ENCODE measurements around the gene CDC42EP3. TPM values are rescaled to one million over a fixed set of nuclear protein-coding genes. Genes with fewer than 3 reads are reported as not detected.

CDC42EP3 gene
- polyA plus RNA-seq, 1 donor, result 49.6 TPM

DNA sequence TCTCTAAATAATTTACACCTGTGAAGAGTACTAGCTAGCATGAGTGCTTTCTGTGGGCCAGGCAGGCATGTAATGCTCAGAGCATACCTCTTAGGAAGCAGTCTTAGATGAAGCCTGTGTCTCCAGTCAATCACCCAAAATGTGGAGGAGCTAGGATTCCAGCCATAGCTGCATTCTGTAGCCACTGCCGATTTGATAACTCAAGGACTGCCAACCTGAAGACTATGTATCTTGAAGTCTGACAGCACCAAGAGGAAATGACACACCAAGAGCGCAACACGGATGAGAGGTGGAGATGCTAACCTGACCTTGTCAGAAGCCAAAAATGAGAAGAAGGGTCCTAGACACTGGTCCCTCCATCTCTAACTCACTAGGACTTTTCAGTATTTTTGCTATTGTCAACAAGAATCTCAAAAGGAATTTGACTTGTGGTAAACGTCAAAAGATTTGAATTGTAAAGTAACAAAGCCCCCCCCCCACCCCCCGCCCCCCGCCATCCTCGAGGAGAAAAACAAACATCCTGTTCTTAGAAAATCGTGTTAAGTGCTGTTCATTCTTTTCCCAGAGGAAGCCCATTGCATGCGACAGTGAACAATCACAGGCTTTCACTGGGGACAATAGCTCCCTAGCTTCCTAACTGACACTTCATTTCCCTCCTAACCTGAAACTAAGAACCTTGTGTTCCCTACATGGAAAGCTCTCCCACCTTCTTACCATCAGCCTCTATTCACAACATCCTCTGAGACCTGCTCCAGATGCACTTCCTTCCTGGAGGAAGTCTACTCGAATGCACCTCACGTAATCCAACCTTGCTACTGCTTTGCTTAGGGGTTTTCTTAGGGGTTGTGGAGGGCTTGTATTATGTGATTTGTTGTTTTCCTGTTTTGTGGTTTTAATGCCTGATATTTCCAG is 14.7 kb downstream of the CDC42EP3 start:
- no peak for DNase-seq

DNA sequence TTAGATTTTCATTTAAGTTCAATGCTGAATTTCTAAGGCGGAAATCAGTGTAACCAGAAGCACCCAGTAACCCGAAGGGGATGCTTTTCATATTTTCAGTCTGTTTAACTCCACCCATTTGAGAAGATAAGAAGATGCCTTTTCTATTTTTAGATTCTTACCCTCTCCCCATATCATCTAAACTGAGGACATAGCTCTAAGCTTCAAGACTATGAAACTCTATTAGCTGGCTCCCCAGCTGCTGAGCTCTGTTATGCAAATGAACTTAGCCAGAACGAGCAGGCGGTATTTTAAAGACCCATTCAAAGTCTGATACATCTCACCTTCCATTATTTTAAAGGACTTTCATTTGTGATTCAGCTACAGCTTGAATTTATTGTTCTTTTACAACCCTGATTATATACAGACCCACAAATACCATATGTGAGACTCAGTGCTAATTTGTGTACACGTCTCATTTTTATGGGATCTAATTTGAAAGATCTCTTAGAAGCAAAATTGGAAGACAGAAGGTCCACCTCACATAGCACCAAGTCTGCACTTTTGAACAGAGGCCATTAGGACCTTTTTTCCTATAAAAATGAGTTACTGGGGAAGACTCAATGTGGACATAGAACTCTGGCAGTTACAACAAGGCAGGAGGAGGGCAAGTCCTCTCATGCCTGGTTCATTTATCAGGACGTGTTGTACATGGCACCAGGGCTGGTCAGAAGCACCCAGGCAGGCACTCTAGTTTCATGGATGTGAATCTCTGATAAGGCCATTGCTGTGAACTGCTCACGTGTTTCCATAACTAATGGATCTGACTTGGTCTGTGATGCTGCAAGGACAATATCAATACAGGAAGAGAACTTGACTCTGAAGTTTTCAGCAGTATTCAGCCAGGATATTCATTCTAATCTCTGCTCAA is 16.3 kb downstream of the CDC42EP3 start:
- DNase-seq, result no peak

DNA sequence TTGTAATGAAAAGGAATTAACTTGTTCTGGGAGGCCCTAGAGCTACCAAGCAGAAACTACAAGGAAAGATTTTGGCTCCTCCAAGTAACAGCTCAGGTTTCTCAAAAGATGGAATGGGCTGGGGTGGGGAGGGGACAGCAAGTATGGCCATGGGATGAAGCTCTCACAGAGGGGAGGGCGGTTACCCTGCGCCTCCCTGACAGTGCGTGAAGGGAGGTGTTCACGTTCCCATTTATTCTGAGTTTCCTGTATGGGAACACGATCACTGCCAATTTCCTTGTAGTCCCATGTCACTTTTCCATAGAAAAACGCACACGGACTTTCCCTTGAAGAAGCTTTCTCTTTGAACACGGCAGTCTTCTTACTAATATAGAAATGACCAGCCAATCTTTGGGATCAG is 17.0 kb downstream of the CDC42EP3 start:
- DNase-seq, result no peak

DNA sequence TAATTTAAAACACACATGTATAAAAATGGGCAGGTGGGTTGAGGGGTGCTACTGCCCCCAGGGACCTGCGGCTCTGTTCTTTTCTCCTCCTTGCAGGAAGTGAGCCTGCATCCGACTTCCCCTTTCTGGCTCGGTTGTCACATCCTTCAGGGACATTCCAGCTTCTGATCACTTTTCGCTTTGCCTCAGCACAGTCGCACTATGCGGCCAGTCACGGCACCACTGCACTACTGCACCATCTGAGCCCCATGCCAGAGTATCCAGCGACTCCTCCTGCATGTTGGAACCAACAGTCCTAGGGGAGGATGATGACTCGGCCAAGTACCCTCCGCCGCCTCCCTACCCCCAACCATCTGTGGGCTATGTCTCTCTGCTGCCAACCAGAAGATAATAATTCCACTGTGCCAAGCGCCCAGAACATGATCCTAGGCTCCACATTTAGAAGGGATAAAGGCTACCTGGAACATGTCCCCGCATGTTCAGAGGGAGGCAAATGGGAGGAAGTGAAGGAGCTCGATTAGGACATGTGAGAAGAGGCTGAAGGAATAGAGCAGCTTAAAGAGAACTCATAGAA is 17.6 kb downstream of the CDC42EP3 start:
- no peak for DNase-seq

DNA sequence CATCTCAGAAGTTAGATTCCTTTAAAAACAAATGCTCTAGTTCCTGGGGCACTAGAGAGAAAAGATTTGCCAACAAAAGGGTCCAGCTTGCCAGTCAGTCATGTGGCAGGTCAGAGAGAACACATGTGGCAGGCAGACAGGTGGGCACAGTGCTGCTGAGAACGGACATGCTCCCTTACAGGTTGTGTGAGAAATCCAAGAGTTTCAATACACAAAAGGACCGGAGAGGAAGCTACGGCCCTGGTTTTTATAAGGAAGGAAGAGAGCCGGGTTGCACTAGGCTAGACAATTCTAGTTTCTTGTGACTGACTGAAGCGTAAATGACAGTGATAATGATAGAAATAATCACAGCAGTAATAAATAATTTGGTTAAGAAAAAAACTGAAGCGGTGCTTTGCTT is 18.3 kb downstream of the CDC42EP3 start:
- no peak for DNase-seq

DNA sequence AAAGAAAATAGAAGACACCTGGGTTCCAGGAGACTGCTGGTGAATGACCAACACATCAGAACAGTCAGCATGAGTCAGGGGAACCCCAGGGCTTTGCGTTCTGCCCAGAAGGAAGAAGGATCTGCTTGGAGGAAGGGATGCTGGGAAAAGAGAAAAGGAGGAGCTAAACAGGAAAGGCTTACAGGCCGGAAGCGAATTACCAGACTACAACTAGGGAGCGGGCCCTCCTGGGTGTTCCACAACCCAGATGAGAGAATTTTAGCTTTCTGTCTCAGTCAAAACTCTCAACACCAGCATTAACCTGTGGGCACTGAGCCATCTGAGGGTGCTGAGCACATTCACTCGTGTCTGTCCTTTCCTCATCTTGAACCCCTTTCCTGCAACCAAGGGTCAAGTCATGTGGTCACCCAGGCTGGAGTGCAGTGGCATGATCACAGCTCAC is 19.2 kb downstream of the CDC42EP3 start:
- DNase-seq, result no peak

DNA sequence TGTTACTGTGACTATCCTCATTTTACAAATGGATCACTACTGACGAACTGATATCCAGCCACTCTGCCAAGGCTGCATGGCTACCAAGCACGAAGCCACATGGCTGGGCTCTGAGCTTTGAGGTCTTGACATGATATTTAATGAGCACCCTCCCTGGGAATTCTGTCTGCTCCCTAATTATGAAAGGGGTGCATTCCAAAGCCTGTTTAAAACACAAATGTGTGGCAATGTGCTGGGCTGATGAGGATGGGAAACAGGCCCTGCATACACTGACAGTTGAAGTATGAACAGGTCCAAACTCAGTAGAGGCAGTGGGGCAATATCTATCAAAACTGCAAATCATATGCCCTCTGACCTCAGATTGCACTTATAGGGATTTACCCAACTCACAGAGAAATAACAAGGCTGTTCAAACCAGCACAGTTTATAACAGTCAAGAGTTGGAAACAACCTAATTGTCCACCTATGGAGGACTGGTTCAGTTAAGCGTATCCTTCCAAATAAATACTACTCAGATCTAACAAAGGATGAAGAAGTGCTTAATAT is 20.8 kb downstream of the CDC42EP3 start:
- no peak for DNase-seq

DNA sequence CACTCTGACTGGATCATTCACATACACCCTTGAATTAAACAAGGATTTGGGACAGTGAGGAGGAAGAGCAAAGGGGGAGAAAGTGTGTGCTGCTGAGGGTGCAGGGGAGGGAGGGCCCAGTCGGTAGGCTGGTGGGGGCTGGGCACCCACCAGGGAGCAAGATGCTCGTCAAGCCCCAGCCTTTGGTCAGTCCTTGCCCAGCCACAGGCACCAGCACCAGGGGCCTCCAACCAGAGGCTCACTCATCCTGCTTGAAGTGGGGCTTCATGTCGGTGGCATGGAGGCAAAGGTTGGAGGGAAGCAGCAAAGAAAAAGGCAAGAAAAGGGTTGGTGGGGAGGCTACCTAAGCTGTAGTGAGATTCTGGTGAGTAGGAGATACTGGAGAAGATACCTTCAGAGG is 21.9 kb downstream of the CDC42EP3 start:
- DNase-seq, result no peak

DNA sequence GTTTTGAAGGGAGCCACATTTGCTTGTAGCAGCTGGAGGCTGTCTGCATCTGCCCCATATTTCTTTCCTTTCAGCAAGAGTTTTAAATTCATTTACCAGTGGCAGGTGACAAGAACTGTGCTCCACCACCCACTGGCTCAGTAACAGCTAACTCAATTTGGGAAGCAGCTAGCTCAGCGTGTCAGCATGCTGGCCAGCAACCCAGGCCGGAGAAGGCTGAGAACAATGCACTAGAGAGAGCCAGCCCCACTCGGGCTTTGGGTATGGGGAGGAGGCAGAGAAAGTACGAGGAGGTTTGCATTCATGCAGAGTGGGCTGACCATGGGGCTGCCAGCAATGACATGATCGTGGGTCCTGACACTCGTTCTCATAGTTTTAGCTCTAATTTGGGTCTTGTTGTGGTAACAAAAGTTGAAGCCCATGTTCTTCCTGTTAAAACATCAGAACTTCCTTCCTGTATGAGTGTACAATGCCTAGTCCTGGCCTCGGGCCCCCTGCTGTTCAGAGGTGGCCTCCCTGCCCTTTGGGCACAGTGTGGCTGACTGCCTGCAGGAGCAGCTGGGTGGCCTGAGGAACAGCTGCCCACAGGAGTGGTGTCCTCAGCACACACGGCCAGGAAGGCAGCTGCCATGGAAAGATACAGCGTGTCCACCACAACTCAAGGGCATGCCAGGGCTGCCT is 23.0 kb downstream of the CDC42EP3 start:
- no peak for DNase-seq

DNA sequence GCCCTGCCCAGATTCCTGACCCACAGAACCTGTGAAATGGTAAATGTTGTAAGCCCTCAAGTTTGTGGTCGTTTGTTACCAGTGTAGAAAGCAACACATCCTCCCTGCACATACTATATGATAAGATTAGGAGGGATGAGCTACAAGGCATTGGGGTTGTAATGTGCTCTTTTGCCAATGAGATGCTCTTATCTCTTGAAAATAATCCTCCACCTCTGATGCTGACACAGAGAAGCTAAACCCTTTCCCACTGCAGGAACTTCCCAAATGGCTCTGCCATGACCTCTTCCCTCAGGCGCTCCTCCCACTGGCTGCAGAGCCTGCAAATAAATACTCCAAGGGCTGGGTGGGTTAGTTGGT is 23.5 kb downstream of the CDC42EP3 start:
- no peak for DNase-seq

DNA sequence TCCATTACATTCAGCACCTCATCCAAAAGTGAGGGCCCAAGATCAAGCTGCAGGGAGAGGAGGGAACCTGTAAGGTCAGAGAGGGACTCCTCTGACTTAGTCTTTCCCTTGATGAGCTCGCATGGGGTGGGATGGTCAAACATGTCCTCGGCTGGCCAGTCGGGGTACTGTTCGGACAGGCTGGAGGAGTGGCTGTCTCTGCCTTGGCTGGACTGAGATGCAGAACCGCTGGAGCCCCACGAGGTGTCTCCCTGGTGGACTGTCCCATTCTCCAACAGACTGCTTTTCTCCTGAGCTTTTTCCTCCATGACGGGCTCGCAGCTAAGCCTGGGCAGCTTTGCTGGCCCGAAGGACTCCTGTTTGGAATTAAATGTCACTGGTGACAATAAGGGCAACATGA is 25.6 kb downstream of the CDC42EP3 start:
- no peak for DNase-seq

DNA sequence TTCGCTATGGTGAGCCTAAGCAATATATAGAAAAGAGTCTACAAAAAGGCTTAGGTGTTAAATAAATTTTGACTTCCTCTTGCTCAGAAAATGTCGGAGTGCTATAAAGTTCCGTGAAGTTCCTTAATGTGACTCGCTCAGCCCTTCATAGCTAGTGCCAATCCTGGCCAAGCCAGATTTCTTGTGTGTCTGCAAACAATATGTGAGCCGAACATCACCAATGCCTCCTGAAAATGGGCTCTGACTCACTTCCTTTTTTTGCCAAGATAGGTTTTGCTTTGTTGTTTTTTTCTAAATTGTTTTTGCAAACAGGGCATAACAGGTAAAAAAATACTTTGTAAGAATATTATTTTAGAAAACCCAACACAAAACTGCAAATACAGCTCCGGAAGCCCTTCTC is 26.1 kb downstream of the CDC42EP3 start:
- DNase-seq, result no peak

DNA sequence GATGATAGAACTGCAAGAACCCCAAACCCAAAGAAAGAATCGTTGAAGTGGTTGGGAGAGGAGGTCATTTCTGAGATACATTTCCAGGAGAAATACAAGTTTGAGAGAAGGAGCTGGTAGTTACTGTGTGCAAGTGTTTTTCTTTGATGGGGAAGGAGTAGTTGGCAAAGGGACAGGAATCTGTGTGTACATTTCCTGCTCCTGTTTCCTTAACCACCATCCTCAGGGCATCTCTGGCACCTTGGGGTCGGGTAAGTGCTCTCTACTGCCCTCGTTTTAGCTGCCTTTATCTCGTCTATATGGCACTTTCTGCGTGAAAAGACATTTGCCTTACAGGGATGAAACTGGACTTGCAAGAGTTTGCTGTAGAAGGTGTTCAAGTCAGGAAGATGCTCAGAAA is 27.3 kb downstream of the CDC42EP3 start:
- DNase-seq, result no peak

DNA sequence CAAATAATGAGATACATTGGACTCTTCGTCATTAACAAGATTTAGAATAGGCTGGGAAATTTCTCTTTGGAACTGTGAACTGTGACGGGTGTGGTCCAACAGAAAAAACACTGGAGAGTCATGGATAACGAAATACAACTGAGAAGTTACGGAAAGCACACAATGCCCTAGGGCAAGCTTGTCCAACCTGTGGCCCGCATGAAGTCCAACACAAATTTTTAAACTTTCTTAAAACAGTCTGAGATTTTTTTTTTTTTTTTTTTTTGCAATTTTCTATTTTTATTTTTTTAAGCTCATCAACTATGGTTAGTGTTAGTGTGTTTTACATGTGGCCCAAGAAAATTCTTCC is 27.7 kb downstream of the CDC42EP3 start:
- DNase-seq, result no peak

DNA sequence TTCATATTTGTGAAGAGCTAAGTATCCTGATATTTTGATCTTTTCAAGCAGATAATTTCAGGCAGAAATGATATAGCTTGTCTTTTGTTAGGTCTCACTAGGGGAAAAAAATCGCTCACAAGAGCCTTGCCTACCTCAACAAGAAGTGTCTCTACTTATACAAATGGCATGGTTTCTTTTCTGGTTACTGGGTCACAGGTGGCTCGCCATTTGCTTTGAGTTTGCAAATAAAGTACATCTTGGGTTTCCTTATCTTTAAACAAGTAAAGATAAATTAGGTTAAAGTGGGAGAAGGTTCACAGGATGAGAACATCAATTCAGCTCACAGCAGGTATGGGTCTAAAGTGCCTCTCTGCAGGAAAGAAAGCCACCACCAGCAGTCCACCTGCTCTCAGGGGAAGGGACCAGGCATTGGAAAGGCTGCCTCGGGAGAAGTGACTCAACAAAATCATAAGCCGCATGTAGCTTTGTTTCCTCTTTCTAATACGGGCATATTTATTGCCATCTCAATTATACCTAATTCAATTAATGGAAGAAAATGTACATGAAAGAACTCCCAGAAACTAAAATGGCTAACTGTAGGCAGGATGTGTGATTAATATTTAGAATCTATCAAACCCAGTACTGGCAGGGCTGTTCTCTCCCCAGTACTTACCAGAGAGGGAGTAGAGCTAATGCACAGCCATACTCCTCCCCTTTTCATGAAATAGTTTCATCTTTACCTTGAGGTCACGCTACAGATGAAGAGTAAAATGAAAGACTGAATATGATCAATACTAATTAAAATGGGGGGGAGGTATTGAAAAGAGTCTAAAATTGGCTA is 28.3 kb downstream of the CDC42EP3 start:
- no peak for DNase-seq

DNA sequence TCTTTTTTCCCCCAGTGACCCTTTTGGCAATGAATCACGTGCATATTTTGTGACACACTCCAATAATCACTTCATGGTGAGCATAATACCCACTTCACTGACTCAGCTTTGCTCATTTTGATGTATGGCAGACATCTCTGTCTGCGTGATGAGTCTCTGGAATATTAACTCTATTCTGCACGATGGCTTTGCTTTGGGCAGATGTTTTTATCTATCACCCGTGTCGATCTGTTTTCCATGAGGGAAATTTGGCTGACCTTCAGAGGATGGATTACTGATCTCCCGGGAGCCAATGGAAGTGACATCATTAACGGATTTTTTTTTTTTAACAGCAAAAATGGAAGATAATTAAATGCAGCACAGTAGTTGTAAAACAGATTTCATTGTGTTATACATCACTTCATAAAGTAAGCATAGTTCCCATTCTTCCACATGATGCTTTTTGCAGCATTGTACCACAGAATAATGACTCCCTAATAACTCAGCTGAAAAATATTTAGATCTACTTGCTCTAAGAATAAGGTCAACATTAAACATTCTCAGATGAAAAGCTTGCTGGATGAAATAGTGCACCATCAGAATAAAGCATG is 29.8 kb downstream of the CDC42EP3 start:
- peak; percentile 33 for DNase-seq

DNA sequence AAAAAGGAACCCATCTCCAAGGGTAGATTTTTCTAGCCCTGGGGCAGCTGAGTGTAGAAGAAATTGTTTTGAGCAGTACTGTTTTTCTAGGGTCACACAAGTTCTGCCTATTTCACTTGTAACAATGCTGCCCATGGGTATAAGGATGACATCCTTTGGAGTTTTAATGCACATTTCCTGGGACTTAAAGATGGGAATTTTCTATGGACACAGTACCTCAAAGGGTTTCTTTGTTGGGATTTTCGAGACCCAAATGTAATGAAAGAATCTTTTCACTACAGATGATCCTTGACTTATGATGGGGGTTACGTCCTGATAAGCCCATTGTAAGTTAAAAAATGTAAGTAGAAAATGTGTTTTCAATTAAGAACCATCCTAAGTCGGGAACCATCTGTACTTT is 31.8 kb downstream of the CDC42EP3 start:
- no peak for DNase-seq

DNA sequence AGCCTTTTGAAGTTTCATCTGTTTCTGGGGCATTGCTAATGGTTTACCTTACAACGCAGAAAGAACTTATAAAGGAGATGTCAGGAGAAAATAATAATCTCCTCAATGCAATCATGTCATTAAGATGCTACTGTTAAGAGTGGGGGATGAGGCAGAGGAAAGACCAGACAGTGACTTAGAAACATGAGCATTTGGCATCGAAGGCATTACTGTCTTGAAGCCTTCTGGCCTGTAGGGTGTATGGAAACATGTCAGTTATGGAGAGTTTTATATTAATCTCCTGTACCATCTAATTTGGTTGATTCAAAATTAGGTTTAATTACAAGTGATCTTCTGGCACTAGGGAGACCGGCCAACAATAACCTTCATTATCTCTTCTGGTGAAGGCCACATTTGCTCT is 32.5 kb downstream of the CDC42EP3 start:
- no peak for DNase-seq

DNA sequence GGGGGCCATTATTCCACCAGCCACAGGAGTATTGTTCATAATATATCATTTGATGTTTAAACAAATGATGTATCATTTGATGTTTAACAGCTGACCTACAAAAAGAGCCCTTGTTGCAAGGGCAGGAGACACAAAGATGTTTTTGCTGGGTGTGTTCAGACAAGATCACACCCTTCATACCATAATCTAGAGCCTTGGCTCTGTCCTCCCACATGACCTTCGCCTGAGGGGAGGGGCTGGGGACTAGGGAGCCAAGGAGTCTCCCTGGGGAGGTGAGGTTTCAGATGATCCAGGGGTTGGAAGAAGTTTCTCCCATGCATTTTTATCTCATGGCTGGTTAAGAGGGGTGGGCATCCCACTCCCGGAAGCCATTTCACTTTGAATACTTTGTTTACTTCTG is 33.5 kb downstream of the CDC42EP3 start:
- DNase-seq, result no peak

DNA sequence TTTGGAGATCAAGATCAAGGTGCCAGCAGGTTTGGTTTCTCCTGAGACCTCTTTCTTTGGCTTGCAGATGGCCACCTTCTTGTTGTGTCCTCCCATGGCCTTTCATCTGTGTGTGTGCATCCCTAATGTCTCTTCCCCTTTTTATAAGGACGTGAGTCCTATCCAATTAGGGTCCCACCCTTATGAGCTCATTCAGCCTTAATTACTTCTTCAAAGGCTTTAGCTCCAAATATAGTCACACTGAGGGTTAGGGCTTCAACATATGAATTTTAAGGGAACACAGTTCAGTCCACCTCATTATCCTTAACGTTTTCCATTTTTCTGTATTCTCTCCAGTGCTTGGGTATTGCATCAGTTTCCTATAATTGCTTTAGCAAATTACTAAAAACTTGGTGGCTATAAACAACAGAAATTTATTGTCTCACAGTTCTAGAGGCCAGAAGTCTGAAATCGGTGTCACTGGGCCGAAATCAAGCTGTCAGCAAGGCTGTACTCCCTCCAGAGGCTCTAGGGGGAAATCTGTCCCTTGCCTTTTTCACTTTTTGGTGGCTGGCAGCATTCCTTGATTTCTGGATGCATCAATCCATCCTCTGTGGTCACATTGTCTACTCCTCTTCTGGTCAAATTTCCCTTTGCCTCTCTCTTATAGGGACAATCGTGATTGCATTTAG is 34.1 kb downstream of the CDC42EP3 start:
- DNase-seq, result no peak
